ENCODE data around the gene TLR4. TPM values are rescaled to one million over a fixed set of nuclear protein-coding genes. Genes with fewer than 3 reads are reported as not detected.

The TLR4 gene
- total RNA-seq, 1 donor from 2014 or later, result 14.4 TPM

DNA sequence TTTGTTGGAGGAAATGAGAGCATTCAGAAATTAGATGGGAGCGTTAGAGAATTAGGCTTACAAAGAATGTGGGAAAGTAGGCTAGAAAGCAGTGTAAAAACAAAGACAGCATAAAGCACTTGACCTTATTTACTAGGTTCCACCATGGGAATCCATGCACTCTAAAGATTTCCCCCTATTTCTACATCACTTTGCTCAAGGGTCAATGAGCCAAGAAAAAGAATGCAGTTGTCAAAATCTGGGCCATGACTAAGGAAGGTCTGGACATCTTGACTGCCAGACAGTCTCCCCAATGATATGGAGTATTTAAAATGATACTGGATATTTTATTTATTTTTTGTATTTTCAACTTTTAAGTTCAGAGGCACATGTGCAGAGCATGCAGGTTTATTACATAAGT, 3.4 kb downstream of the TLR4 start:
- DNase-seq, result no peak
- intact Hi-C loops (cut with micrococcal nuclease), result no loop called here
- ATAC-seq, result no peak

- DNase-seq (no peak), ATAC-seq (no peak)
- intact Hi-C loops (cut with micrococcal nuclease), result no loop called here
Measured at GRCh38 chr9:117709936-117710335, 5.7 kb downstream of the TLR4 start.

DNA sequence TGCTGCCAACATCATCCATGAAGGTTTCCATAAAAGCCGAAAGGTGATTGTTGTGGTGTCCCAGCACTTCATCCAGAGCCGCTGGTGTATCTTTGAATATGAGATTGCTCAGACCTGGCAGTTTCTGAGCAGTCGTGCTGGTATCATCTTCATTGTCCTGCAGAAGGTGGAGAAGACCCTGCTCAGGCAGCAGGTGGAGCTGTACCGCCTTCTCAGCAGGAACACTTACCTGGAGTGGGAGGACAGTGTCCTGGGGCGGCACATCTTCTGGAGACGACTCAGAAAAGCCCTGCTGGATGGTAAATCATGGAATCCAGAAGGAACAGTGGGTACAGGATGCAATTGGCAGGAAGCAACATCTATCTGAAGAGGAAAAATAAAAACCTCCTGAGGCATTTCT, 10.1 kb downstream of the TLR4 start:
- DNase-seq (no peak), ATAC-seq (no peak)
- intact Hi-C loops (cut with micrococcal nuclease), result no loop called here

GRCh38 chr9:117715411-117715989, 11.3 kb downstream of the TLR4 start:
- no peak for ATAC-seq
- intact Hi-C loops (cut with micrococcal nuclease), result no loop called here
- no peak for DNase-seq

DNA sequence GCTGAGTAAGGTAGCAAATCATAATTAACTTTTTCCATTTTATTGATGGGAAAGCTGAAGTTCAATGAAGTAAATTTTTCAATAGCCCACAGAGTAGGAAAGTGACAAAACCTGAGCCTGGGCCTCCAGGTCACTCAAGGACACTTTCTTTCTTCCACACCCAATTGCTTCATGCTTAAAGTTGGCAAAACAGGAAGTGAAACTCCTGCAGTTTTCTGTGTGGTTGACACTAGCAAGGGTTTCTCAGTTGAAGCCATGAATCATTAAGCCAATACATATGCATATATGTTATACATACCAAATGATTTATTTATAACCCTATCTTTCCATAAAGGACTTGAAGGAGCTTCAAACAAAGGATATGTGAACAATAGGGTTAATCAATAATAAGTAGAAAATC, 13.9 kb downstream of the TLR4 start:
- ATAC-seq, result peak; percentile 45
- DNase-seq, result no peak
- intact Hi-C loops (cut with micrococcal nuclease), result no loop called here

DNA sequence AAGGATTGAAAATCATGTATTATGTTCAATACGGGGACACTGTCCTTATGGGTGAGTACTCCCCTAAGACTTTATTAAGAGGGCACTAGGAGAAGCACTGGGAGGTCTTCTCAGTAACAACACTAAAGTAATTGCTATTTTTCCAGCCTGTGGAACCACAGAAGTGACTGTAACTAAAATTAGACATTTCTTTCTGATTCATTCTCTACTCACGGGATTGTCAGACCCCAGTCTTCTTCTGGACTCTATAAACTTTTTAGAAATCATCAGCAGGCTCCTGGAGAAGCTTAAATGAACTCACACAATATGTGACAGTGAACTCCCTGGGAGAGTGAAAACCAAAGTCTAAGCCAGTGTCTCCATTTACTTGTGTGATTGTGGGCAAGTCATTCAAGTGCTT, 14.5 kb downstream of the TLR4 start:
- DNase-seq (no peak), ATAC-seq (no peak)
- intact Hi-C loops (cut with micrococcal nuclease), result no loop called here

DNA sequence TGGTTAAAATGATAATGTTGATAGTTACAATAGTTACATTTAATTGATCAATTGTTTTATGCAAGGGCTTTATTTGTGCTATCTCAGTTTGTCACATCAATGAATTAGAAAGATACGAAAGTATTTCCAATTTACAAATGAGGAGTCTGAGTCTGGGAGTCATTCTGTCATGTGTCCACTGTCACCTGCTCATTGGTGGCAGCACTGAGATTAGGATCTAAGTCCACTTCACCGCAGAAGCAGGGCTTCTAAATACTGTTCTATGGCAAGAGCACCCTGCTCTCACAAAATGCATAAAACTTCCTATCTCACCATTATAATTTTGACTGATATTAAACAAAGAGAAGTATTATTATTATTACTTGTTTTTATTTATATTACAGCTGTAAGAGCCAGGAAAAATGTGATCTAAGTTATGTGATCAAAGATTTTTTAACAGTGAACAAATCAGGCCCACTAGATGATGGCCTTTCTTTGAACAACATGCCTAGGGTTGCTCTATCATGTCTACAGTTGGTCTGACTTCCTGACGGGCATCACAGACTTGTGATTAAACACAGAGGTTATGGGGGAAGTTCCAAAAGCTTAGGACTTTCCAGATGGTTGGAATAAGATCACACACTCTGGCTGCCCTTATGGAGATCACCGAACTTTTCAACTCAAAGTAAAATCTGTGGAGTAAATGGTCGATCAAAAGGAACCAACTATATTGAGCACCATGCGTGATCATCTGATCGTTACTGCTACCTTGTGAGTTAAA, 15.1 kb downstream of the TLR4 start:
- ATAC-seq (no peak), DNase-seq (no peak)
- intact Hi-C loops (cut with micrococcal nuclease), result no loop called here

- no peak for ATAC-seq
- DNase-seq, result no peak
- intact Hi-C loops (cut with micrococcal nuclease), result no loop called here
Measured at GRCh38 chr9:117720066-117720465, 15.9 kb downstream of the TLR4 start.

DNA sequence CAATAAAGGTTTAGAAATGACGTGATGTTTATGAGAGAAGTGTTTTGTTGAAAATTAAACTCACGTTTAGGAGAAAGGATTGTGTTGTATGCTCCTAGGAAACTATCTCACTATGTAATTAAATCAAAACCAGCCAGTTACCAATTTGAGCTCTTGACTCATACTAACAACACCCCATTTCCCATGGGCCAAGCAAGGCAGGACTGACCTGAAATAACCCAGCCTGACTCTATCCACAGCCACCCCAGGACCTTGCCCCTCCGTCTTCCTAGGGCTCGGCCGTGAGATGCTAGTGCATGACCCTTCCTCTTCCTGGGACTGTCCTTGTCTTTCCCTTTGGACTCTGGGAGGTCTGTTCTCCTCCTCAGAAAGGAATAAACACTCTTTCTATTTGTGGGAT, 16.4 kb downstream of the TLR4 start:
- peak; percentile 42 for DNase-seq
- ATAC-seq, result peak; percentile 85
- intact Hi-C loops (cut with micrococcal nuclease), result no loop called here

DNA sequence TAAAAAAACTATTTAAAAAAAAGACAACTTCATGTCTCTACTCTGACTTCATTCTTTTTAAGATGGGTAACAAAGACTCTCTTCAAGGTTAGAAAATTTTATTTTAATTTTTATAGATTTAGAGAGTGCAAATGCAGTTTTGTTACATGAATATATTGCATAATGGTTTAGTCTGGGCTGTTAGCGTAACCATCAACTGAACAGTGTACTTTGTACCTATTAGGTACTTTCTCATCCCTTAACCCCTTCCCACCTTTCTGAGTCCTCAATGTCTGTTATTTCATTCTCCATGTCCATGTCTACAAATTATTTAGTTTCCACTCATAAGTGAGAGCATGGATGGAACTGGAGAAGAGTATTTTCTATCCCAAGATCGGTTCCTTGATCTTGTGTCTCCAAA, 16.8 kb downstream of the TLR4 start:
- intact Hi-C loops (cut with micrococcal nuclease), result no loop called here
- ATAC-seq (no peak), DNase-seq (no peak)

- ATAC-seq (no peak), DNase-seq (no peak)
- intact Hi-C loops (cut with micrococcal nuclease), result no loop called here
Measured at GRCh38 chr9:117722108-117722761, 18.0 kb downstream of the TLR4 start.

GRCh38 chr9:117723986-117724625, 19.9 kb downstream of the TLR4 start:
- DNase-seq, result peak; percentile 31
- intact Hi-C loops (cut with micrococcal nuclease), result no loop called here
- ATAC-seq, result peak; percentile 14

DNA sequence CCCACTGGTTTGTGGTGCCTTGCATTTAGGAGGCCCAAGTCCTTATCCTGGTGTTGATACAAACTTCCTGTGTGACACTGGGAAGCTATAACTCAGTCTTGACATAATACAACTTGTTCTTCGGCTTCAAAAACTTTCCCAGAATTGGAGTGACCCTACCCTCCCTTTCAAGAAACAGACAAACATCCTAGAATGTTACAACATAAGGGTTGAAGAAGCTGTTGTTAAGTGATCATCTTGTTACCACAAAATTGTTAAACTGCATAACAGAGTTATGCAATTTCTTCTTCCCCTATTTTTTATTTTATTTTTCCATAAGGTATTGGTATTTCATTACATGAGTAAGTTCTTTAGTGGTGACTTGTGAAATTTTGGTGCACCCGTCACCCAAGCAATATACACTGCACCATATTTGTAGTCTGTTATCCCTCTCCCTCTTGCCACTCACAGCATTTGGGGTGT, 21.3 kb downstream of the TLR4 start:
- peak; percentile 68 for ATAC-seq
- intact Hi-C loops (cut with micrococcal nuclease), result no loop called here
- DNase-seq, result no peak

DNA sequence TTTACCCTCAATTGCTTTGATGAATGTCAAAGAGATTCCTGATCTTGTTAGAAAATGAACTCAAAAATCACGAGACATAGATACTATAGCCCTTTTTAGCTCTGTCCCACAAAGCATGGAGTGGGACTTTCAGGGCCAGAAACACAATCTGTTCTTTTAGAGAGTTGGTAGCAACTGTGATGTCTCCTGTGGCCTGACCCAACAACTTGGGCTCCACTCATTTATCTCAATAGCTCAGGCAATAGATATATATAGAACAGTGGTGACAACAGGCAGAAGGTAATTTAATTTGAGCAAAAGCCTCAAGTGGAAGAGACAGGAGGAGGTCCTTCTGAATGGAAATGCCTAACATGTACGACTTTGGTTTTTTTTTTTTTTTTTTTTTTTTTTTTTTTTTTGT, 25.2 kb downstream of the TLR4 start:
- intact Hi-C loops (cut with micrococcal nuclease), result no loop called here
- DNase-seq, result no peak
- ATAC-seq, result peak; percentile 41

DNA sequence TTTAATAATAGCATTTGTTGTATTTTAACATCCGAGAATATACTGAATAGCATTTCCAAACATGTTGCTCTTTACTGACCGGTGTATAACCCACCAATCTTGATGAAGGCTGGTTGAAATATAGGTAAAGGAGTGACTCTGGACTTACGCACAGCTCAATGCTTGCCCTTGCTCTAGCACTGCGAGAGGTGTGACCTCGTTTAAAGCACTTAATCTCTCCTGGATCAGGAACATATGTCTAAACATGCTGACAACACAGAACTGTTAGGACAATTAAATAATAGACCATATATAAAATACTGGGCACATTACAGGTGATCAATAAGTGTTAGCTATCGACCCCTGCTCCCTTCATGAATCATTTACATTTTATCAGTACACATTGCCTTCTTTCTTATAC, 28.3 kb downstream of the TLR4 start:
- DNase-seq (no peak), ATAC-seq (no peak)
- intact Hi-C loops (cut with micrococcal nuclease), result no loop called here

- ATAC-seq (peak; percentile 58), DNase-seq (no peak)
- intact Hi-C loops (cut with micrococcal nuclease), result no loop called here
Measured at GRCh38 chr9:117733465-117733864, 29.3 kb downstream of the TLR4 start.

DNA sequence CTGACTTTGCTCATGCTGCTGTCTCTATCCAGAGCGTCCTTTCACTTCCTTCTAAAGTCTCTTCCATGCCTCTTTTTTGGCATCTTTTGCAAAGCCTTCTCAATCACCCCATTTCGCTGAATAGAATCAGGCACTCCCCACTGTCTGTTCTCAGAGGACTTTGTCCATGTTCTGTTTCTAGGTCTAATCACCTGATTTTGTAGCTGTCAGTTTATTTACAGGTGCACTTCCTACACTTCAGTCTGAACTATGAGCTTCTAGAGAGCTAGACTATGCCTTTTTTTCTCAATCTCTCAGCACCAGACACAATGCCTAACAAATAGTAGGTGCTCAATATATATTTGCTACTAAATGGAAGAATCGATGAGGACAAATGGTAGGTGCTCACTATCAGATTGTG, 29.9 kb downstream of the TLR4 start:
- ATAC-seq, result no peak
- intact Hi-C loops (cut with micrococcal nuclease), result no loop called here

GRCh38 chr9:117734523-117735314, 30.5 kb downstream of the TLR4 start:
- intact Hi-C loops (cut with micrococcal nuclease), result no loop called here
- DNase-seq, result no peak
- no peak for ATAC-seq

More for the DNA sequence above, 29.9 kb downstream of the TLR4 start:
- DNase-seq, result no peak

- DNase-seq (no peak), ATAC-seq (no peak)
- intact Hi-C loops (cut with micrococcal nuclease), result no loop called here
Measured at GRCh38 chr9:117737721-117738226, 33.6 kb downstream of the TLR4 start.

All from left ventricle myocardium superior (tissue), 1 donor.